Suprapubic skin (tissue), 4 donors: ENCODE measurements around the gene MSH4. TPM values are rescaled to one million over a fixed set of nuclear protein-coding genes. Genes with fewer than 3 reads are reported as not detected.

Experiments
- DNase-seq, 2 donors: peaks; one replicate each; pipeline ENCODE4 v3.0.0-alpha.2; 2019; ENCODE audit warnings: low spot score in 2 of 2
- H3K27ac ChIP-seq: fragments of 200-600 bp; sonication (generic); one replicate; pipeline ENCODE4 v1.5.1; 2019
- H3K27me3 ChIP-seq: fragments of 200-600 bp; sonication (generic); one replicate; pipeline ENCODE4 v1.5.1; 2019
- H3K36me3 ChIP-seq: fragments of 200-600 bp; sonication (generic); one replicate; pipeline ENCODE4 v1.5.1; 2019
- H3K4me1 ChIP-seq: fragments of 200-600 bp; sonication (generic); one replicate; pipeline ENCODE4 v1.5.1; 2019
- H3K4me3 ChIP-seq: fragments of 200-600 bp; sonication (generic); one replicate; pipeline ENCODE4 v1.5.1; 2019; ENCODE audit warnings: mild to moderate bottlenecking
- H3K9me3 ChIP-seq: fragments of 200-600 bp; sonication (generic); one replicate; pipeline ENCODE4 v1.5.1; 2019
- EP300 ChIP-seq: sonication (generic); formaldehyde crosslinking; IDR thresholded peaks from one replicate; pipeline ENCODE4 v1.6.1; 2017; ENCODE audit warnings: antibody characterized with exemption
- POLR2A ChIP-seq, 2 donors: fragments of 450-650 bp; IDR thresholded peaks; one replicate each; pipeline ENCODE4 v1.6.1; 2017; ENCODE audit warnings: antibody characterized with exemption in 2 of 2, mild to moderate bottlenecking in 2 of 2, moderate library complexity in 2 of 2
- POLR2AphosphoS5 ChIP-seq, 3 donors: sonication (generic); formaldehyde crosslinking; IDR thresholded peaks; one replicate each; pipeline ENCODE4 v1.6.1; 2017; ENCODE audit warnings: antibody characterized with exemption in 3 of 3
- WGBS: methylation state at CpG from one replicate; pipeline ENCODE4 v1.1.5; 2018; 5-methylcytosine and 5-hydroxymethylcytosine counted together
- total RNA-seq, 4 donors: library from RNA; depleted of rRNA; stranded (reverse); fragments of >200 nt; gene quantifications; one replicate each; pipeline ENCODE4 v1.1.0, GENCODE V29; 2016
- TF ChIP-seq, protein P1 (sequence below), 2 donors: fragments of 200-600 bp in 1 of 2; fragments of 450-650 bp in 1 of 2; sonication (generic) in 1 of 2; IDR thresholded peaks; one replicate each; pipeline ENCODE4 v1.5.1; 2016 to 2019; ENCODE audit warnings: antibody characterized with exemption in 2 of 2, mild to moderate bottlenecking in 1 of 2, moderate library complexity in 1 of 2

The MSH4 gene
- total RNA-seq, 4 donors from 2014 or later, result 0.21 TPM; not detected in 3

DNA sequence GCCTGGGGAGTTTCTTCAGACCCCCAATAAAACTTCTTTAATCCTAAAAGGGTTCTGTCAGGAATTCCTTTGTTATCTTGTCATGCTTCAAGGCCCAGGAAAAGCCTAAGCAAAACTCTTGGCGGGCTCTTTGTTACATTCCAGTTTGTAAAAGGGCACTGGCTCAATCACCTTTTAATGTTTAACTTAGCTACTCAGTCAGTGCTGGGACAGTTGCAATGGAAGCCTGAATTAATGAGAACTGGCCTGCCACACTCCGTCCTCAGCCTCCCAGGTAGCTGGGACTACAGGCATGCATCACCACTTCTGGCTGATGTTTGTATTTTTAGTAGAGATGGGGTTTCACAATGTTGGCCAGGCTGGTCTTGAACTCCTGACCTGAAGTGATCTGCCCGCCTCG lies 156.8 kb downstream of the MSH4 start:
- WGBS, result 93% methylated on average over 4 of the region's 4 CpGs
- Histone ChIP-seq H3K27me3 (no peaks in the 10 kb centered on the region), H3K27ac (no peak overlapping the region), H3K4me1 (no peaks in the 10 kb centered on the region), H3K4me3 (no peak overlapping the region), H3K9me3 (no peaks in the 10 kb centered on the region), H3K36me3 (no peaks in the 10 kb centered on the region)
- no peak for DNase-seq
- TF ChIP-seq EP300 (no peak), POLR2AphosphoS5 (IDR thresholded peaks at IDR 0.05) (no peak), POLR2A (IDR thresholded peaks at IDR 0.05) (no peak)
- TF ChIP-seq, protein P1, sequence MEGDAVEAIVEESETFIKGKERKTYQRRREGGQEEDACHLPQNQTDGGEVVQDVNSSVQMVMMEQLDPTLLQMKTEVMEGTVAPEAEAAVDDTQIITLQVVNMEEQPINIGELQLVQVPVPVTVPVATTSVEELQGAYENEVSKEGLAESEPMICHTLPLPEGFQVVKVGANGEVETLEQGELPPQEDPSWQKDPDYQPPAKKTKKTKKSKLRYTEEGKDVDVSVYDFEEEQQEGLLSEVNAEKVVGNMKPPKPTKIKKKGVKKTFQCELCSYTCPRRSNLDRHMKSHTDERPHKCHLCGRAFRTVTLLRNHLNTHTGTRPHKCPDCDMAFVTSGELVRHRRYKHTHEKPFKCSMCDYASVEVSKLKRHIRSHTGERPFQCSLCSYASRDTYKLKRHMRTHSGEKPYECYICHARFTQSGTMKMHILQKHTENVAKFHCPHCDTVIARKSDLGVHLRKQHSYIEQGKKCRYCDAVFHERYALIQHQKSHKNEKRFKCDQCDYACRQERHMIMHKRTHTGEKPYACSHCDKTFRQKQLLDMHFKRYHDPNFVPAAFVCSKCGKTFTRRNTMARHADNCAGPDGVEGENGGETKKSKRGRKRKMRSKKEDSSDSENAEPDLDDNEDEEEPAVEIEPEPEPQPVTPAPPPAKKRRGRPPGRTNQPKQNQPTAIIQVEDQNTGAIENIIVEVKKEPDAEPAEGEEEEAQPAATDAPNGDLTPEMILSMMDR (IDR thresholded peaks at IDR 0.05), result no peak

- no peak overlapping the region for H3K27ac ChIP-seq
- no peaks in the 10 kb centered on the region for H3K9me3 ChIP-seq
- H3K4me3 ChIP-seq, result no peak overlapping the region
- no peak for TF ChIP-seq EP300
- TF ChIP-seq POLR2A (IDR thresholded peaks at IDR 0.05), result no peak
- no peak for TF ChIP-seq POLR2AphosphoS5 (IDR thresholded peaks at IDR 0.05)
- TF ChIP-seq, protein P1 (IDR thresholded peaks at IDR 0.05), result no peak
- DNase-seq, result no peak
- no peaks in the 10 kb centered on the region for H3K4me1 ChIP-seq
- H3K36me3 ChIP-seq, result no peaks in the 10 kb centered on the region
- H3K27me3 ChIP-seq, result no peaks in the 10 kb centered on the region
Measured at GRCh38 chr1:75954586-75954985, 157.9 kb downstream of the MSH4 start.

Other genes starting within 250 kb of the MSH4 start
- gene SLC44A5, start 185.8 kb upstream of the MSH4 start, total RNA-seq, result 10 to 100 TPM in 2 of 4 donors, 1 to 10 TPM in 2; 1.1 to 17.7 (median 5.8) TPM
- gene ACADM, start 72.2 kb upstream of the MSH4 start, total RNA-seq, result 10 to 100 TPM; 25.3 to 46.5 (median 40.5) TPM
- gene RABGGTB, start 10.6 kb upstream of the MSH4 start, total RNA-seq, result 10 to 100 TPM; 40.1 to 92.1 (median 42.2) TPM
- not detected for gene ASB17, start 135.5 kb downstream of the MSH4 start, total RNA-seq